GM12865 (cell line): ENCODE data around the gene ZC3H7B.

ENCODE experiments used
- DNase-seq: peaks from one replicate; pipeline ENCODE4 v3.0.0; 2010; ENCODE audit warnings: low read depth
- H3K4me3 ChIP-seq: 2 replicates; pipeline ENCODE4 v1.5.1; 2011; ENCODE audit warnings: mild to moderate bottlenecking, low read depth, low read length, control low read depth
- TF ChIP-seq, protein P1 (sequence below): IDR thresholded peaks from 2 replicates; pipeline ENCODE4 v1.5.1; 2011; ENCODE audit warnings: low read length, control low read depth, low read depth, inconsistent platforms; ENCODE audit not compliant: insufficient read depth; ENCODE audit errors: missing control alignments

ZC3H7B gene

DNA sequence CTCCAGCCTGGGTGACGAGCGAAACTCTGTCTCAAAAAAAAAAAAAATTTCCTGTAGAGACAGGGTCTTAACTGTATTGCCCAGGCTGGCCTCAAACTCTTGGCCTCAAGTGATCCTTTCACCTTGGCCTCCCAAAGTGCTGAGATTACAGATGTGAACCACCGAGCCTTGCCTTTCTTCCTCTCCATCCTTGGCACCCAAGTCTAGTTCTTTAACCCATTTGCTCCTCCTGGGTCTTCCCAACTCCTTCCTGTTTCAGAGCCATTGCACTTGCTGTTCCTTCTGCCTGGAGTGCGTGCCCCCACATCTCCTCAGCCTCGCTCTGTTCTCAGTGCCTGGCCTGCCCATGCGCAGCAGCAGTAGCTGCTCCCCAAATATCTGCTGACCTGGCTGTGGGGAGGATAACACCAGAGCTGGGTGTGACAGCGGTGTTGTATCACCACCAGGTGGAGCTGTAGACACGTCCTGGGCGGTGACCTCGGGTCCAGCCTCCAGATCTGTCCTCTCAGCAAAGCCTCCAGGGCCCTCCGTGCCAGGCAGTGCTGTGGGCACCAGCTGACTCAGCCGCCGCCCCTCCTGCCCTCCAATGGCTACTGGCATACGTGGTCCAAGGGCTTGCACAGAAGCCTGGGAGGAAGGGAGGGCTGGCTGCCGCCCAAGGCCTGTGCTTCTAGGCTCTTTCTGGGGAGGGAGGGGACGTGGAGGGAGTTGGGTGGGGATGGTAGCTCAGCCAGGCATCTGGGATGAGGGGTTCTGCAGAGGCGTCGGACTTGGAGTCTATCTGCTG is 102.4 kb downstream of the ZC3H7B start:
- H3K4me3 ChIP-seq: no peak overlapping the region
- DNase-seq: peak; percentile 92
- TF ChIP-seq, protein P1, sequence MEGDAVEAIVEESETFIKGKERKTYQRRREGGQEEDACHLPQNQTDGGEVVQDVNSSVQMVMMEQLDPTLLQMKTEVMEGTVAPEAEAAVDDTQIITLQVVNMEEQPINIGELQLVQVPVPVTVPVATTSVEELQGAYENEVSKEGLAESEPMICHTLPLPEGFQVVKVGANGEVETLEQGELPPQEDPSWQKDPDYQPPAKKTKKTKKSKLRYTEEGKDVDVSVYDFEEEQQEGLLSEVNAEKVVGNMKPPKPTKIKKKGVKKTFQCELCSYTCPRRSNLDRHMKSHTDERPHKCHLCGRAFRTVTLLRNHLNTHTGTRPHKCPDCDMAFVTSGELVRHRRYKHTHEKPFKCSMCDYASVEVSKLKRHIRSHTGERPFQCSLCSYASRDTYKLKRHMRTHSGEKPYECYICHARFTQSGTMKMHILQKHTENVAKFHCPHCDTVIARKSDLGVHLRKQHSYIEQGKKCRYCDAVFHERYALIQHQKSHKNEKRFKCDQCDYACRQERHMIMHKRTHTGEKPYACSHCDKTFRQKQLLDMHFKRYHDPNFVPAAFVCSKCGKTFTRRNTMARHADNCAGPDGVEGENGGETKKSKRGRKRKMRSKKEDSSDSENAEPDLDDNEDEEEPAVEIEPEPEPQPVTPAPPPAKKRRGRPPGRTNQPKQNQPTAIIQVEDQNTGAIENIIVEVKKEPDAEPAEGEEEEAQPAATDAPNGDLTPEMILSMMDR: peak; percentile 99

DNA sequence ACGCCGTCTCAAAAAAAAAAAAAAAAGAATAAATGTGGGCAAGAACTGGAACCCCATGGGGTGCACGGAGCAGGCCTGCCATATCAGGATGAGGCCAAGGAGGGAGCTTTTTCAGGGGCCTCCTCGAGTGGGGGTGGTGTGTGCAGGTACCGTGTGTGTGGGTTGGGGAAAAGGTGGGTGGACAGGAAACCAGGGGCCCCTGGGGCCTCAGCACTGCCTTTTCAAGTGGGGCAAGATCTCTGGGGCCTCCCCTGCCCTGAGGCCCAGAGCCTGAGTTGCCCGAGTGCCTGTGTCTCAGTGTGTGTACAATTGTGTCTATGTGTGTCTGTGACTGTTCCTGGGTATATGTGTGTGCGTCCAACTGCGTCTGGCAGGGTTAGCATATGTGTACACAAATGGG is 104.3 kb downstream of the ZC3H7B start:
- TF ChIP-seq, protein P1: no peak
- peak; percentile 60 for DNase-seq
- no peak overlapping the region for H3K4me3 ChIP-seq

DNA sequence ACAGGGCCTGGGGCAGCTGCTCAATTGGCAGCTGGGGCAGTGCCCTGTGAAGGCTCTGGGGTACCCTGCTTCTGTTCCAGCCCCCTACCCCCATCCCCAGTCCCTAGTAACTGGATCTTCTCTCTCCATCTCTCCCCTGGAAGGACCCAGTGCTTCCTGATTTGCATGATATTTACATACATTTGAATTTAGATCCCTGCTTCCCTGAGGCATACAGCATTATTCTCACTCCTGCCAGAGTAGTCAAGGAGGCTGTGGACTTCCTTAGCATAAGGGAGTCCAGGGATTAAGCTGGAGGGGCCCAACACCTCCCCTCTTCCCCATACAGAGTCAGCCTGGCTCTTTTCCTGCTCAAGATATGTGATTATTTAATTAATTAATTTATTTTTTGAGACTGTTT is 105.1 kb downstream of the ZC3H7B start:
- TF ChIP-seq, protein P1: no peak

DNA sequence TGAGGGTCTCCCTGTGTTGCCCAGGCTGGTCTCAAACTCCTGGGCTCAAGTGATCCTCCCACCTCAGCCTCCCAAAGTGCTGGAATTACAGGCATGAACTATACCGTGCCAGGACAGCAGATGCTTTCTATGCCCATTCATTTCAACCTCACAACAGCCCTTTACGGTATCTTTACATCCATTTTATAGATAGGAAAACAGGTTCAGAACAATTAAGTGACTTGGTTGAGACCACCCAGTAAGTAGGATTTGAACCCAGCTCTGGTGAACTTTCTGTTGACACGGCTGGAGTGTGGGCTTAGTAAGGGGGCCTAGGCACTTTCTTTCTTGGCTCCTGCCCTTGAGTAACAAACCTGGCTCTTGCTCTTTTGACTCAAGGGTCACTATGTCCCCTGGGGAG is 106.1 kb downstream of the ZC3H7B start:
- no peak overlapping the region for H3K4me3 ChIP-seq
- TF ChIP-seq, protein P1: no peak
- no peak for DNase-seq

More for the DNA sequence above, 105.1 kb downstream of the ZC3H7B start:
- no peak overlapping the region for H3K4me3 ChIP-seq
- no peak for DNase-seq

DNA sequence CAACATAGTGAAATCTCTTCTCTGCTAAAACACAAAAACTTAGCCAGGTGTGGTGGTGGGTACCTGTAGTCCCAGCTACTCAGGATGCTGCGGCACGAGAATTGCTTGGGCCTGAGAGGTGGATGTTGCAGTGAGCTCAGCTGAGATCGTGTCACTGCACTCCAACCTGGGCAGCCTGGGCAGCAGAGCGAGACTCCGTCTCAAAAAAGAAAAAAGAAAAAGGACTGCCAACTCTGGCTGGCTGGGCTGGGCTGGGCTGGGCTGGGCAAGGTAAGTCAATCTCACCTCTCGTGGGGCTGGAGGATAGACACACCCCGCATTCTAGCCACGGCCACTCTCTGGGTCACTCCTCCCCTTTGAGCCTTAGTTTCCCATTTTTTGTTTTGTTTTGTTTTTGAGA is 107.3 kb downstream of the ZC3H7B start:
- TF ChIP-seq, protein P1: no peak
- no peak for DNase-seq

More for the DNA sequence above, 107.3 kb downstream of the ZC3H7B start:
- H3K4me3 ChIP-seq: no peak overlapping the region
